Measurements from ENCODE around the gene MRPL20. TPM values are rescaled to one million over a fixed set of nuclear protein-coding genes. Genes with fewer than 3 reads are reported as not detected.
"Not testable (repeated sequence)": the region's sequence is repeated elsewhere in the genome, so short reads cannot be mapped to it uniquely, and the experiment has no call there.

The MRPL20 gene
- total RNA-seq: 100 to 1,000 TPM; 127 to 221 (median 160) TPM

DNA sequence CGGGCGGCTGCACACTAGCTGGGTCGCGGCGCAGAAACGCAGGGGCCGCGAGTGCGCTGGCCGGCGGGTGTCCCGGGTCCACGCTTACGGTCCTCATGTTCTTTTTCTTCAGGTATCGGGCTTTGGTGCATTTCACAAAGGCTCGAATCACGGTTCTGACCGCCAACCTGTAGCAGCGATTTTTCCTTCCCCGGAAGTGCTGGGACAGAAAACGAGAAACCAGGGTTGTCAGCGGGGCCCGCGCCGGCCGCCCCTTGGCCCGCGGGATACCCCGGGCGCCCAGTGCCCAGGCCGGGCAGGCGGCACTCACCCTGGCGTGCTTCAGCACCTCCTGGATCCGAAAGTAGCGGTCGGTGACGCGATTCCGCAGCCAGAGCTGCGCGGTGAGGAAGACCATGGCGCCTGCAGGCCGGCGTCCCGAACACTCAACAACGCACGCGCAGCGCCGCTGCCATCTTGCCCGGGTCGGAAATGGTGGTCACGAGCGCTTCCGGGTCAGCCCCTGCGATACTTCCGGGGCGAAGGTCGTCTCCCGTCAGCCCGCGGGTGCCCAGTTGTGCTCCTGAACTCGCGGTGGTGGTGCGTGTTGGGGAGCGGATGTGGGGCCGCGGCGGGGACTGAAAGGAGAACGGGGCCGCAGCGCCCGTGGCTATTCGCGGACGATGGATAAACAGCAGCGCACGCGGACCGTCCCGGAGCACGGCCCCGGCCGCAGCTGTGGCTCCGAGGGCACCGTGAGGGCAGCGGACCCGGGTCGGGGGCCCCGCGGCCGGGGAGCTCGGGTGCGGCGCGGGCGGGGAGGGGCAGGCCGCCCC lies at the start of gene MRPL20:
Gene MRPL20 (minus strand): TSS at position 473 of the 815 bp plus-strand sequence. CDS start 76 bp downstream, at position 397.
- 0 to 5% (median 2%) methylated on average over 8 to 51 of the region's 98 CpGs; no CpG with 5 or more reads in 6 of the 10 experiments for WGBS, 10 experiments
- H3K27ac ChIP-seq: peak within 1 kb of the TSS; percentile 90 to 98
- H3K4me1 ChIP-seq (replicated peaks in 1 of 2): peaks cover 33 to 43% of the 10 kb centered on the region in 2 donors
- in situ Hi-C loops (cut with MboI; ENCODE audit: low pct_unique_long_range_greater_than_20kb in 2 of 9, low sequenced_read_pairs in 9 of 9, unreplicated experiment in 9 of 9): no loop called here
- H3K4me3 ChIP-seq: peak within 1 kb of the TSS; percentile 82 to 99 (median 90)
- peak; percentile 88 to 96 (median 94) for ATAC-seq (replicated peaks in 6 of 8)

DNA sequence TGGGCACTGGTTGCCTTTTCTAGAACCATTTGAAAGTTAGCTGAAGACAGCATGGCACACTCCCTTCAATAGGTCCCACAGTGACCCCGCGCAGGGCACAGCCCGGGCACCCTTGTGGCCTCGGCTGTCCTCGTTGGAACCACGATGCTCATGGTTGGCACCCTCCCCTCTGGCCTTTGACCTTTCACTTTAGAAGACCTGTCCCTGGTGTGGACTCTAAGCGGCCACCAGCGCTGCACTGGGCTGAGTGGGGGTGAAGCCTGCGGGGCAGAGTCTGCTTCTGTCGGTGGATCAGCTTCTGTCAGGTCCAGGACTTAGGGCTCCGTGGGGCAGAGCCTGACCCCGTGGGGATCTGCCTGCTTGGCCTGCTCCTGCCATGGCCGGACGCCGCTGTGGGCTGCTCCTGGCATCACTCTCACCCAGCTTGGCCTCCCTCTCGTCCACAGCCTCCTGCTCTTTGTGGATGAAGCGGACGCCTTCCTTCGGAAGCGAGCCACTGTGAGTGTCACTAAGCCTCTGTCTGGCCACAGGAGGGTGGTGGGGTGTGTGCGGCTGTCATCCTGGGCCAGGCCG lies 49.7 kb upstream of the MRPL20 start:
- 70 to 93% (median 82%) methylated on average over 3 to 12 of the region's 22 CpGs; no CpG with 5 or more reads in 5 of the 10 experiments for WGBS, 10 experiments
- H3K4me1 ChIP-seq (replicated peaks in 1 of 2); H3K27ac ChIP-seq; H3K4me3 ChIP-seq; in situ Hi-C loops (cut with MboI; ENCODE audit: low pct_unique_long_range_greater_than_20kb in 2 of 9, low sequenced_read_pairs in 9 of 9, unreplicated experiment in 9 of 9): not testable (repeated sequence)
- peak in 3 of 8 experiments; percentile 2 to 21 (median 11) for ATAC-seq (replicated peaks in 6 of 8)

DNA sequence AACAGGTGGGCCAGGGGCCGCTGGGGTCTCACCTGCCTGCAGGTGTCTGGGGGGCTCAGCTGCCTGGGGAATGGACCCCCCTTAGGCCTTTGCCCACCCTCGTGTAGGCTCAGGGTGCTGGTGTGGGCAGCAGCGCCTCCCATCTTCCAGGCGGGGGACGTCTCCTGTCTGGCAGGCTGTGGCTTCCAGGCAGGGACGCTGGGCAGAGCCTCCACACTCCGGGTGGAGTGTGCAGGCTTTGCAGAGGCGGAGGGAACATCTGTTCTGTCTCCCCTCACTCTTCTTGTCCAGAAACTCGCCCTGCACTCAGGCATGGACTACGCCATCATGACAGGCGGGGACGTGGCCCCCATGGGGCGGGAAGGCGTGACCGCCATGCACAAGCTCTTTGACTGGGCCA lies 48.8 kb upstream of the MRPL20 start:
- H3K27ac ChIP-seq; H3K4me3 ChIP-seq; H3K4me1 ChIP-seq (replicated peaks in 1 of 2); in situ Hi-C loops (cut with MboI; ENCODE audit: low pct_unique_long_range_greater_than_20kb in 2 of 9, low sequenced_read_pairs in 9 of 9, unreplicated experiment in 9 of 9): not testable (repeated sequence)
- WGBS, 10 experiments: no CpG with 5 or more reads among the region's 15 CpGs
- peak in 4 of 8 experiments; percentile 8 to 73 (median 10) for ATAC-seq (replicated peaks in 6 of 8)

DNA sequence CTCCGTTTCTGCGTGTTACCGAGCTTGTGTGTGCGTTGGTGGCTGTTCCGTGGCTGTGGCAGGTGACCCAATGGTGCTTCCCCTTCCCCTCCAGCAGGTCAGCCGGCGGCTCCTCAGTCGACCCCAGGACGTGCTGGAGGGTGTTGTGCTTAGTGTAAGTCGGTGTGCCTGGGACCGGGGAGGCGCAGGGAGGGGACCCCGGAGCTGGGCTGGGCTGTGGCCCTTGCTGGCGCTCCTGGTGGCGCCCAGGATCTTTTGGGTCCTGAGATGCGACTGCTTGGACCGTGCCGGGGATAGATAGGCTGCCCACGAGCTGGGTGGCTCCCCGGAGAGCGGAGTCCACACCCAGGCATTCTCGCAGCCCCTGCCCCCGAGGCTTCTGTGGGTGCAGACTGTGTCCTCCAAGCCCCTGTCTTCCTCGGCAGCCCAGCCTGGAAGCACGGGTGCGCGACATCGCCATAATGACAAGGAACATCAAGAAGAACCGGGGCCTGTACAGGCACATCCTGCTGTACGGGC lies 48.3 kb upstream of the MRPL20 start:
- Histone ChIP-seq H3K4me1 (replicated peaks in 1 of 2) (no peaks in the 10 kb centered on the region), H3K4me3 (no peak overlapping the region), H3K27ac (no peak overlapping the region)
- ATAC-seq (replicated peaks in 6 of 8): peak in 1 of 8 experiments; percentile 6
- WGBS, 10 experiments: 85 to 100% (median 90%) methylated on average over 1 to 9 of the region's 30 CpGs; no CpG with 5 or more reads in 7 of the 10 experiments
- in situ Hi-C loops (cut with MboI; ENCODE audit: low pct_unique_long_range_greater_than_20kb in 2 of 9, low sequenced_read_pairs in 9 of 9, unreplicated experiment in 9 of 9): no loop called here

DNA sequence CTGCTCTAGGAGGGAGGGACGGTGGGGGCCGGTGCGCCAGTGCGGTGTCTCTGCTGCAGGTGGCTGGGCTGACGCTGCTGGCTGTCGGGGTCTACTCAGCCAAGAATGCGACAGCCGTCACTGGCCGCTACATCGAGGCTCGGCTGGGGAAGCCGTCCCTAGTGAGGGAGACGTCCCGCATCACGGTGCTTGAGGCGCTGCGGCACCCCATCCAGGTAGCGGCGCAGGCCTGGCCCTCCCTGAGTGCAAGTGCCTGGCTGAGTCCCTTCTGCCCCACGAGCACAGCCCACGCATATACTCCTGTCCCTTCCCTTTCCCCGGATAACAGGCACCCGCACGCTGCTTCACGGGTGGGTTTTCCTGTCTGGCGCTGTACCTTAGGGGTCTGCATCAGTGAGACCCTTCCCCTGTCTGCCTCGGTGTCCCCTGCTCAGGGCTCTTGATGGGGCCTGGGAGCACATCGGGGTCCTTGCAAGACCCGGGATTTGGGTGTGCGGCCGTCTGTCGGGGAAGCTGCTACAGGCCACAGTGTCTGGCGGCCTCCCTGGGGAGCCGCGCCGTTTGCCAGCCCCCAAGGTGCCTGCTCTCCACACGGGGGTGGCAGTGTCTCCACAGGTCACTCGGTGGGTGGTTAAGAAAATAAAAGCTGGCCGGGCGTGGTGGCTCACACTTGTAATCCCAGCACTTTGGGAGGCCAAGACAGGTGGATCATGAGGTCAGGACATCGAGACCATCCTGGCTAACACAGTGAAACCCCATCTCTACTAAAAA lies 47.4 kb upstream of the MRPL20 start:
- in situ Hi-C loops (cut with MboI; ENCODE audit: low pct_unique_long_range_greater_than_20kb in 2 of 9, low sequenced_read_pairs in 9 of 9, unreplicated experiment in 9 of 9); H3K4me3 ChIP-seq: not testable (repeated sequence)
- 77 to 100% (median 100%) methylated on average over 1 to 4 of the region's 41 CpGs; no CpG with 5 or more reads in 6 of the 10 experiments for WGBS, 10 experiments

DNA sequence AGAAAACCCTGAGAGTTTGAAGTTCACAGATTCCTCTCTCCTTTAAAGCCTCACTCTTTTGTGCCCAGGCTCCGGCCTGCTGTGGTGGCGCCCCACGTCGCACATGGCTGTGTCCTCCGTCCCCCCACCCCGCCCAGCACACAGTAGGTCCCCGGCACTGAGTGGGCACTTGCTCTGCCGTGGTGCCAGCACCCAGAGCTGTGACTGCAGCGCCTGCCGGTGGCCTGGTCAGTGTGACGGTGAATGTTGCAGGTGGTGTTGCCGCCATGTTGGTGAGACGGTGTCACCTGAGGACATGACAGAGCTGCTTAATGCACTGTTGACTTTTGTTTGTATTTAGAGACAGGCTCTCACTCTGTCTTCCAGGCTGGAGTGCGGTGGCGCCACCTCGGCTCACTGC lies 45.8 kb upstream of the MRPL20 start:
- Histone ChIP-seq H3K4me3 (no peak overlapping the region), H3K27ac (no peak overlapping the region), H3K4me1 (replicated peaks in 1 of 2) (no peaks in the 10 kb centered on the region)
- in situ Hi-C loops (cut with MboI; ENCODE audit: low pct_unique_long_range_greater_than_20kb in 2 of 9, low sequenced_read_pairs in 9 of 9, unreplicated experiment in 9 of 9): no loop called here
- ATAC-seq (replicated peaks in 6 of 8): no peak
- WGBS, 10 experiments: 68 to 100% (median 95%) methylated on average over 1 to 7 of the region's 16 CpGs; no CpG with 5 or more reads in 4 of the 10 experiments

More for the DNA sequence above, 47.4 kb upstream of the MRPL20 start:
- ATAC-seq (replicated peaks in 6 of 8); H3K4me1 ChIP-seq (replicated peaks in 1 of 2); H3K27ac ChIP-seq: not testable (repeated sequence)

- 40 to 100% (median 63%) methylated on average over 1 to 5 of the region's 8 CpGs; no CpG with 5 or more reads in 4 of the 10 experiments for WGBS, 10 experiments
- H3K4me3 ChIP-seq; H3K4me1 ChIP-seq (replicated peaks in 1 of 2); in situ Hi-C loops (cut with MboI; ENCODE audit: low pct_unique_long_range_greater_than_20kb in 2 of 9, low sequenced_read_pairs in 9 of 9, unreplicated experiment in 9 of 9); H3K27ac ChIP-seq; ATAC-seq (replicated peaks in 6 of 8): not testable (repeated sequence)
These were observed 45.3 kb upstream of the MRPL20 start for GRCh38 chr1:1452365-1452739.

DNA sequence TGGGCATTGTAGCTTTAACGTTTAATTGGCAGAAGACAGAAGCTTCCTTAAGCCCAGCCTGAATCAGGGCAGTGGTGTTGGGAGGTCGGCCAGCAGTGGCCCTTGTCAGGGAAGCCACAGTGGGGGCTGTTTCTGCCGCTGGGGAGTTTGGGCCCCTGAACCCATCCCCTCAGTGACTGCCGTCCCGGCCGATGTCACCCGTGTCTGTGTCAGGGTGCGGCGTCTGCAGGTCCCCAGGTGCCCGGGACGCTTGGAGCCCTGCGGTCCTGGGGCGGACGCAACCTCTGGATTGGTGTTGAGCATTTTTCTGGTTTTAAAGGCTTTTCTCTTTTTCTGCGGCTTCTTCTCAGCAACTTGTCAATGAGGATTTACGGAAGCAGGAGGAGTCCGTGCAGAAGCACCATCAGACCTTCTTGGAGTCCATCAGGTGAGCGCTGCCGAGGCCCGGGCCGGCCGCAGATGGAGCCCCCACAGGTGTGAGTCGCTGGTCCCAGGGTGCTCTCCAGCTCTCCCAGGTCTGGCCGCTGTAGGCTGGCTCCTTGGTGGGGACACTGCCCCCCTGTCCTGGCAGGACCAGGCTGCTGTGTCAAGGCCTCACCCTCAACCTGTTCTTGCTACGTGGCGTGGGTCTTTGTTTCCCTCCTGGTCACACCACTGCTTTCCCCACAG lies 44.7 kb upstream of the MRPL20 start:
- in situ Hi-C loops (cut with MboI; ENCODE audit: low pct_unique_long_range_greater_than_20kb in 2 of 9, low sequenced_read_pairs in 9 of 9, unreplicated experiment in 9 of 9): no loop called here
- ATAC-seq (replicated peaks in 6 of 8): no peak
- WGBS, 10 experiments: 40 to 96% (median 91%) methylated on average over 2 to 12 of the region's 26 CpGs; no CpG with 5 or more reads in 4 of the 10 experiments
- Histone ChIP-seq H3K4me3 (no peak overlapping the region), H3K27ac (no peak overlapping the region), H3K4me1 (replicated peaks in 1 of 2) (no peaks in the 10 kb centered on the region)

DNA sequence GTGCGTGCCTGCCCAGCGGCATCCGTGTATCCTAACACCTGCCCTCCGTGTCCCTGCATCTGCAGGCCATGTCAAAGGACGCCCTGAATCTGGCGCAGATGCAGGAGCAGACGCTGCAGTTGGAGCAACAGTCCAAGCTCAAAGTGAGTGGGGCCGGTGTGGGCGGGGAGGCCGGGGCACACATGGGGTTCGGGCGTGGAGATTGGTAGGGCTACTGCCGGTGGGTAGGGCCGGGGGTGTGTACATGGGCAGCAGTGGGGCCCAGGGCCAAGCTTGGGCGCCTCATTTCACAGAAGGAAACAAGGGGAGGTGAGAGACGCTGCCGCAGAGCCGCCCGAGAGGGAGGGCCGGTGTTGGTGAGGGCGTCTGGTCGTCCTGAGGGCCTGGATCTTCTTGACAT lies 43.5 kb upstream of the MRPL20 start:
- ATAC-seq (replicated peaks in 6 of 8); in situ Hi-C loops (cut with MboI; ENCODE audit: low pct_unique_long_range_greater_than_20kb in 2 of 9, low sequenced_read_pairs in 9 of 9, unreplicated experiment in 9 of 9); H3K27ac ChIP-seq; H3K4me3 ChIP-seq; H3K4me1 ChIP-seq (replicated peaks in 1 of 2): not testable (repeated sequence)
- no CpG with 5 or more reads among the region's 22 CpGs for WGBS, 10 experiments

DNA sequence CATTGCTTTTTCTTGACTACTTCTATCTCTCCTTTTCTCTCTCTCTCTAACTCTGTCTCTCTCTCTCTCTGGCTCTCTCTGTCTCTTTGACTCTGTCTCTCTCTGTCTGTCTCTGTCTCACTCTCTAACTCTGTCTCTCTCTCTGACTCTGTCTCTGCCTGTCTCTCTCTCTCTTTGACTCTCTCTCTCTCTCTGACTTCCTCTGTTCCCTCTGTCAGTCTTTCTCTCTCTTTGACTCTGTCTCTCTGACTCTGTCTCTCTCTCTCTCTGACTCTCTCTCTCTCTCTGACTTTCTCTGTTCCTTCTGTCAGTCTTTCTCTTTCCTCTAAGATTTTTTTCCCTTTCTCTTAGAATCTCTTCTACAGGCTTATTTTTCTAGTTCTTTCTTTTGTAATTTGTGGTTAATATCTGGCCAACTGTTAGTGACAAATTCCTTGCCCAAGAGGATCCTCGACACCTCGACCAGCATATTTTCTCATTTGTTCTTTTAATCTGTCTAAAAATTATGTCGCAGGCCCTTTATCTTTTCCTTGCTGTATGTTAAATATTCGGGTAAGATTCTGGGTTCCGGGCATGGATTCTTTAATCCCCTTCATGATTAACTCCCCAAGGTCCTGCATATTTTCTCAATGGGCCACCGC lies 42.1 kb upstream of the MRPL20 start, which contains the start of gene ATAD3C:
Gene ATAD3C (plus strand): TSS at position 591 of the 641 bp plus-strand sequence. CDS start 995 bp downstream, outside the sequence.
- ATAC-seq (replicated peaks in 6 of 8): no peak
- 36 to 85% (median 77%) methylated on average over 5 to 6 of the region's 6 CpGs; no CpG with 5 or more reads in 1 of the 10 experiments for WGBS, 10 experiments

GRCh38 chr1:1446631-1447030 lies 39.5 kb upstream of the MRPL20 start:
- ATAC-seq (replicated peaks in 6 of 8); H3K27ac ChIP-seq; H3K4me3 ChIP-seq; in situ Hi-C loops (cut with MboI; ENCODE audit: low pct_unique_long_range_greater_than_20kb in 2 of 9, low sequenced_read_pairs in 9 of 9, unreplicated experiment in 9 of 9); H3K4me1 ChIP-seq (replicated peaks in 1 of 2): not testable (repeated sequence)
- WGBS, 10 experiments: 80 to 87% (median 87%) methylated on average over 3 to 8 of the region's 19 CpGs; no CpG with 5 or more reads in 7 of the 10 experiments

More for the DNA sequence above, 42.1 kb upstream of the MRPL20 start, which contains the start of gene ATAD3C:
- H3K27ac ChIP-seq: no peak within 1 kb of the TSS
- H3K4me3 ChIP-seq: no peak within 1 kb of the TSS
- in situ Hi-C loops (cut with MboI; ENCODE audit: low pct_unique_long_range_greater_than_20kb in 2 of 9, low sequenced_read_pairs in 9 of 9, unreplicated experiment in 9 of 9): no loop called here
- H3K4me1 ChIP-seq (replicated peaks in 1 of 2): no peaks in the 10 kb centered on the region

All from motor neuron (in vitro differentiated cells).